Measurements from ENCODE around the gene RBMS3. TPM values are rescaled to one million over a fixed set of nuclear protein-coding genes. Genes with fewer than 3 reads are reported as not detected.

RBMS3 gene
- total RNA-seq, 6 donors from 2014 or later, result 39.8 to 102 (median 57.2) TPM

- no peaks in the 10 kb centered on the region for H3K9me3 ChIP-seq
- H3K4me1 ChIP-seq, result peaks cover 32 to 40% (median 34%) of the 10 kb centered on the region in 4 donors
- ATAC-seq (ENCODE audit: low FRiP score in 2 of 2), result peak in 1 of 2 donors; percentile 42
- no peaks in the 10 kb centered on the region for H3K36me3 ChIP-seq
- no peaks in the 10 kb centered on the region for H3K27me3 ChIP-seq
- no peak for TF ChIP-seq POLR2A (IDR thresholded peaks at IDR 0.05)
- TF ChIP-seq EP300 (IDR thresholded peaks at IDR 0.05), result no peak
- no peak for TF ChIP-seq POLR2AphosphoS5 (IDR thresholded peaks at IDR 0.05)
- TF ChIP-seq CTCF (IDR thresholded peaks at IDR 0.05), result no peak
- peak overlapping the region; percentile 60 to 74 (median 70) for H3K27ac ChIP-seq
- no peak overlapping the region for H3K4me3 ChIP-seq
- DNase-seq, result no peak
Measured at GRCh38 chr3:29758108-29758433, 477.2 kb downstream of the RBMS3 start.

- H3K27me3 ChIP-seq, result no peaks in the 10 kb centered on the region
- H3K9me3 ChIP-seq, result no peaks in the 10 kb centered on the region
- peak; percentile 45 to 87 for ATAC-seq (ENCODE audit: low FRiP score in 2 of 2)
- WGBS, 2 donors, result 26 to 29% methylated on average over 7 of the region's 7 CpGs
- DNase-seq, result no peak
- peaks cover 32 to 40% (median 34%) of the 10 kb centered on the region in 4 donors for H3K4me1 ChIP-seq
- TF ChIP-seq CTCF (IDR thresholded peaks at IDR 0.05) (no peak), EP300 (IDR thresholded peaks at IDR 0.05) (peak in 3 of 4 donors; percentile 23 to 67 (median 36))
- no peaks in the 10 kb centered on the region for H3K36me3 ChIP-seq
- H3K4me3 ChIP-seq, result no peak overlapping the region
- H3K27ac ChIP-seq, result peak overlapping the region; percentile 61 to 74 (median 70)
Measured at GRCh38 chr3:29758434-29759322, 477.8 kb downstream of the RBMS3 start.

GRCh38 chr3:29759411-29760225 lies 478.7 kb downstream of the RBMS3 start:
- H3K4me3 ChIP-seq, result no peak overlapping the region
- 73 to 76% methylated on average over 9 of the region's 9 CpGs for WGBS, 2 donors
- H3K9me3 ChIP-seq, result no peaks in the 10 kb centered on the region
- H3K27ac ChIP-seq, result peak overlapping the region; percentile 61 to 74 (median 70)
- ATAC-seq (ENCODE audit: low FRiP score in 2 of 2) (peak in 1 of 2 donors; percentile 1), DNase-seq (no peak)
- H3K36me3 ChIP-seq, result no peaks in the 10 kb centered on the region
- no peak for TF ChIP-seq EP300 (IDR thresholded peaks at IDR 0.05)
- no peak for TF ChIP-seq POLR2A (IDR thresholded peaks at IDR 0.05)
- TF ChIP-seq CTCF (IDR thresholded peaks at IDR 0.05), result no peak
- TF ChIP-seq POLR2AphosphoS5 (IDR thresholded peaks at IDR 0.05), result no peak
- H3K4me1 ChIP-seq, result peaks cover 35 to 47% (median 41%) of the 10 kb centered on the region in 4 donors
- H3K27me3 ChIP-seq, result no peaks in the 10 kb centered on the region

GRCh38 chr3:29760226-29760685 lies 479.4 kb downstream of the RBMS3 start:
- H3K27ac ChIP-seq, result peak overlapping the region in 3 of 4 donors; percentile 61 to 74 (median 71)
- H3K27me3 ChIP-seq, result no peaks in the 10 kb centered on the region
- H3K4me3 ChIP-seq, result no peak overlapping the region
- no peaks in the 10 kb centered on the region for H3K36me3 ChIP-seq
- H3K4me1 ChIP-seq, result peaks cover 35 to 48% (median 43%) of the 10 kb centered on the region in 4 donors
- TF ChIP-seq EP300 (IDR thresholded peaks at IDR 0.05) (no peak), POLR2AphosphoS5 (IDR thresholded peaks at IDR 0.05) (no peak), POLR2A (IDR thresholded peaks at IDR 0.05) (no peak), CTCF (IDR thresholded peaks at IDR 0.05) (no peak)
- DNase-seq (no peak), ATAC-seq (ENCODE audit: low FRiP score in 2 of 2) (no peak)
- H3K9me3 ChIP-seq, result no peaks in the 10 kb centered on the region

Data from upper lobe of left lung (tissue), 6 donors.